Skeletal muscle cell (primary cell): ENCODE results near the gene HCN3.
"Not testable (repeated sequence)": the region's sequence is repeated elsewhere in the genome, so short reads cannot be mapped to it uniquely, and the experiment has no call there.

Source experiments
- DNase-seq: peaks from one replicate; pipeline ENCODE4 v3.0.0-alpha.2; 2010; ENCODE audit warnings: low read depth
- H3K4me3 ChIP-seq: 2 replicates; pipeline ENCODE4 v1.5.1; 2011; ENCODE audit warnings: low read depth, mild to moderate bottlenecking, control low read depth, low read length, moderate library complexity

Gene HCN3

GRCh38 chr1:155277070-155277901 is at the start of gene HCN3:
Gene HCN3 (plus strand): TSS chr1:155277463. CDS start chr1:155277591, 128 bp downstream.
- DNase-seq, result peak; percentile 75
- peak within 1 kb of the TSS; percentile 69 for H3K4me3 ChIP-seq

DNA sequence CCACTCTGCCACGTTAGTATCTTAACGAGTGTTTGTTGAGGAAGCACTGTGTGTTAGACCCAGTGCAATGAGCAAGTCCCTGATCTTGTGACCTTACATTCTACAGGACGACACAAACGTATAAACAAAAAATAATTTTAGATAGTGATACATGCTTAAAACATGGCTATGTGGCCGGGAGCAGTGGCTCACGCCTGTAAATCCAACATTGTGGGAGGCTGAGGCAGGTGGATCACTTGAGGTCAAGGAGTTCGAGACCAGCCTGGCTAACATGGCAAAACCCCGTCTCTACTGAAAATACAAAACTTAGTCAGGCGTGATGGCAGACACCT is 49.2 kb upstream of the HCN3 start:
- no peak for DNase-seq
- H3K4me3 ChIP-seq, result peak overlapping the region; percentile 41

DNA sequence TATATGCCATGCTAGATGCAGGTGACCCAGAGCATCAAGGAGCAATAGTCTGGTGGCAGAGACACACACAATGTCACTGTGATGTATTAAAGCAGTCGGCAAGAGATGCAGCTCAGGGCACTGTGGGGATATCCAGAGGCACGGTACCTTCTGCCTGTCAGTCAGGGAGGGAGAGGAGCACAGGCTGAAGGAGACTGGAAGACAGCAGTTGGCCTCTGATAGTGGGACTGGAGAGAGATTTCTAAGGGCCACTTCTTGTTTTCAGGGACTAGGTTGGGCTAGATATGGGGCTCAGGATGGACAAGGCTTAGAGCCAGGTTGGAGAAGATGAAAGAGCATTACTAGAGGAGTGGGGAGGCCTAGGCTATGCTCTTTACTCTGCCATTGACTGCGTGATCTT is 46.0 kb upstream of the HCN3 start:
- H3K4me3 ChIP-seq, DNase-seq: not testable (repeated sequence)

DNA sequence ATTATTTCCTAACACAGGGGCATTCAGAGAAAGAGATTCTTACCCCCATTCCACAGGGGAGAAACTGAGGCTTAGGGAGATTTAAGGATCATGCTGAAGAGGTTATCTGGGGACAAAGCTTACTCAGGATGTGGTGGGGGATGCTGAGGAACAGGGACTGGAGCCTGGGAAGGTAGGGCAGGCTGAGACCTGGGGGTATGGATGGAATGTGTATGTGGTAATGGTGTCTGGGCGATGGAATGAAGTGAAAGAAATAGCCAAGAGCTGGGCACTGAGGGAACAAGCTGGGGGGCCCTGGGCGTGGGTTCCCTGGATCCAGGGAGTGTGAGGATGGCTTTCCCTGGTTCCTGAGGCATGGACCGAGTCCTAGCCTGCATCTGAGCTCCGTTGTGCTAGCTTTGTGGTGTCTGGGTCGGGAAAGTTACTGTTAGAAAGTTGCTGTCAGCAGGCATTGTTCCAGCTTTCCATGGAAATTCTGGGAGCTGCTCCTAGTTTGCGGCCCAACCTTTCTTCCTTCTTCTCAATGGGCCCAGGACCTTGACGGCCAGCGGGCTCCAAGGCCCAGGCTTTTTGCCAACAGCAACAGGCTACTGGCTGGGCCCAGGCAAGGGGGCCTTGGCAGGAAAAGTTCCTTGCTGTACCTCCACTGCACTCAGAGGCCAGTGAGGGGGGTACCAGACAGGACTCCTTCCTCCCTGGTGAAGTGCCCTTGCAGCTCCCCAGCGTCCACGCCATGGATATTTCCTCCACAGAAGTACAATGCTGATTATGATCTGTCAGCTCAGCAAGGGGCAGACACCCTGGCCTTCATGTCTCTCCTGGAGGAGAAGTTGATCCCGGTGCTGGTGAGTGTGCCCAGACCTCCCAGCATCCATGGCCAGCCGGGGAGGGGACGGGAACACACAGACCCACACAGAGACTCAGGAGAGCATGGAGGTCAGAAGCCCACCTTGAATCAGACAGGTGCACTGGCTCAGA is 45.0 kb upstream of the HCN3 start:
- DNase-seq, H3K4me3 ChIP-seq: not testable (repeated sequence)

- not testable (repeated sequence) for DNase-seq, H3K4me3 ChIP-seq
These were observed 43.8 kb upstream of the HCN3 start for GRCh38 chr1:155233502-155233901.

GRCh38 chr1:155235375-155235774 is 41.9 kb upstream of the HCN3 start:
- not testable (repeated sequence) for H3K4me3 ChIP-seq, DNase-seq

GRCh38 chr1:155236451-155236850 is 40.8 kb upstream of the HCN3 start:
- no peak overlapping the region for H3K4me3 ChIP-seq
- no peak for DNase-seq

DNA sequence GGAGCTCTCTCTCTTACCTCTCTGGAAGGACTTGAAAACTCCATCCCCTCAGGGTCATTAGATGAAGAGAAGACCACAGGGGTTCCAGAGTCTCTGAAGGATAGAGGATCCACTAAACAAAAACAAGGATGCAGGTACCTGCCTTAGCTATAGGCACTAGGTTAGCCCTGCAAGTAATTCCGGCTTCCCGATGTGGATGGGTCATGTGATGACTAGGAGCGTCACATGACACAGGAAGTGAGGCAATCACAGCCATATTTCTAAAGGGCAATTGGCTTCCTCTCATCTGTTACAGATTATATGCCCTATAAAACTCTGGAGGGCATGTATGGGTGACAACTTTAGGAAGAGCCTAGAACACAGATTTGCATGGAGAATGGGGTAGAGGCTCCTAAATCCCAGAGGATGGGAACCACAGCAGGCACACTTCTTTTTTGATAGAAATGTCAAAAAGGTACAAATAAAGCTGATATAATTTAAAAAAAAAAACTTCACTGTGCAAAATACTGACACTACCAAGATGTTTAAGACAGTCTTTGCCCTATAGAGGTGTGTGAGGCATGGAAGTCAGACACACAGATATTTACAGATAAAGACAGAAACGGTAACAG is 36.1 kb upstream of the HCN3 start:
- peak overlapping the region; percentile 48 for H3K4me3 ChIP-seq
- DNase-seq, result peak; percentile 44

DNA sequence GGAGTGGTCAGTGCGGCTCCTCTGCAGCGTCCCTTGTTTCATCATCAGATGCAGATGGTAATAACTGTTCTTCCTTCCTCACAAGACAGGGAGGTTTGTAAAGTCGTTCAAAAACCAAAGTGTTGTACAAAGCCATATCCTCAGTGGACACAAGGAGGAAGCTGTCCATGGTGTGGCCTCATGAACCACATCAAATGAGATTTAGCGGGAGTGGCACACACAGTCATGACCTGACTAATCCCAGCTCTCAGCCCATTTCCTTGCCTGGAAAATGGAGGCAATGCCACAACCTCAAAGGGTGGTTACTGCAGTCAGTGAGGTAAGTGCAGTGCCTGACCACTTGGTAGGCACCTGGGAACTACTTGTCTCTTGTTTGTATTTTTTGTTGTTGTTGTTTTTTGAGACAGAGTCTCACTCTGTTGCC is 35.4 kb upstream of the HCN3 start:
- no peak overlapping the region for H3K4me3 ChIP-seq
- no peak for DNase-seq

GRCh38 chr1:155242805-155243358 is 34.4 kb upstream of the HCN3 start:
- no peak for DNase-seq
- H3K4me3 ChIP-seq, result no peak overlapping the region

DNA sequence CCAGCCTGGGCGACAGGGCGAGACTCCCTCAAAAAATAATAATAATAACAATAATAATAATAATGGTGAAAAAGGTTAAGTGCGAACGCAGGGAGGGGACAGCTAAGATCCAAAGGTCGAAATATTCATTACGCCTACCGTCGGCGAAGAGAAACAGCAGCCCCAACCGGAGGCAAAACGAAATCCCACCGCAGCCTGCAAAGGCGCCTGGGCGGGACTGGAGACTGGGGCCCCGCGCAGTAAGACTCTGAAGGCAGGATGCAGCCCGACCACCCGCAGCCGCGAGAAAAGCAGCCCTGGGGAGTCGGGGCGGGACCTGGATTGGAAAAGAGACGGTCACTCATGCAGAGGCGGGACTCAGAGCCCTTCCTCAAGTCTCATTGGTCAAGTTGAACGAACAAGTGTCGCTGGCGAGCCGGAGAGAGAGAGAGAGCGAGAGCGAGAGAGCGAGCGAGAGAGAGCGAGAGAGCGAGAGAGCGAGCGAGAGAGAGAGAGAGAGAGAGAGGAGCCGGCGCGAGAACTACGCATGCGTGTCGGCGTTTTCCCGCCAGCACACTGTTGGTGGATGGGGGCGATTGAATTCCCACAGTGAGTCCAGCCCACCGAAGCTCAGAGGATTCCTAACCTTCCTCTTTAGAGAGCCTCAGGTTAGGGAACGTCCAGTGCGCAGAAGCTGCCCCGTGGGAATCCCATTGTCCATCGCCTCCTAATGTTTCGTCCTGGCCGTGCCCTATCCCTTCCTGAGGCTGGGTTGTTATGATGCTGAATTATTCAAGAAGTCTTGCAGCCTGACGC is 32.7 kb upstream of the HCN3 start:
- DNase-seq, result peak; percentile 99
- peak overlapping the region; percentile 60 for H3K4me3 ChIP-seq

DNA sequence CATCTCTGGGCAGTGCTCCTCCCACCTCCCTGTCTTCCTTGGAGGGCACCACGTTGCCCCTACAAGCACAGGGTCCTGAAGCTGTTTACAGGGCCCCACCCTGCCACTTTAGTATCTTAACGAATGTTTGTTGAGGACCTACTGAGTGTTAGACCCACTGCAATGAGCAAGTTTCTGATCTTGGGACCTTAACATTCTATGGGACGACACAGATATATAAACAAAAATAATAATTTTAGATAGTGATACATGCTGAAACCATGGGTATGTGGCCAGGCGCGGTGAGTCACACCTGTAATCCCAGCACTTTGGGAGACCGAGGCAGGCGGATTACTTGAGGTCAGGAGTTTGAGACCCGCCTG is 32.1 kb upstream of the HCN3 start:
- H3K4me3 ChIP-seq, result peak overlapping the region; percentile 60
- no peak for DNase-seq

DNA sequence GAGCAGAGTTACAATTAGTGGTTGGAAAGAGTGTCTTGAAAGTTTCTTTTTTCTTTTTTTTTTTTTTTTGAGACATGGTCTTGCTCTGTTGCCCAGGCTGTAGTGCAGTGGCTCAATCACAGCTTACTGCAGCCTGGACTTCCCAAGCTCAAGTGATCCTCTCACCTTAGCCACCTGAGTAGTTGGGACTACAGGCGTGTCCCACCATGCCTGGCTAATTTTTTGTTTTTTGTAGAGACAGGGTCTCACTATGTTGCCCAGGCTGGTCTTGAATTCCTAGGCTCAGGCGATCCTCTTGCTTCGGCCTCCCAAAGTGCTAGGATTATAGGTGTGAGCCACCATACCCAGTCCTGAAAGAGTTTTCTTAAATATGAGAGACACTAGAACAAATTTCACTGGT is 30.5 kb upstream of the HCN3 start:
- DNase-seq, H3K4me3 ChIP-seq: not testable (repeated sequence)

GRCh38 chr1:155247667-155248553 is 29.4 kb upstream of the HCN3 start:
- DNase-seq, result no peak
- H3K4me3 ChIP-seq, result no peak overlapping the region

DNA sequence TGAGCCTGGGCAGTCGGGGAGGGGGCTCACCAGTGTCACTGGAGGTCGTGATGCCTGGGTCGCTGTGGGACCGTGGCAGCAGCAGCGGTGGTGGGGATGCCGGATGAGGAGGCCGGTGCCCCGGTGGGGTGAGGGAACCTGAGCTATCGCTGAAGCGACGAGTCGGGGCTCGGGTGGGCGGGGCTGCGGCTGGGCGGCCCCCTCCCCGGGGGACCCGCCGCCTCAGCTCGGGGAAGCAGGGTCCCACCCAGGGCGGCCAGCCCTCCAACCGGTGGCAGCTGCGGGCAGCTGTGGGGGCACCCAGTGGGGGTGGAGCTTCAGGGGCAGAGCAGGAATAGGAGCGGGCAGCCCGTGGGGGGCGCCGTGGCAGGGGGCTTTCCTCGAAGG is 27.0 kb upstream of the HCN3 start:
- no peak for DNase-seq
- no peak overlapping the region for H3K4me3 ChIP-seq

GRCh38 chr1:155250633-155251449 is 26.4 kb upstream of the HCN3 start:
- H3K4me3 ChIP-seq, result no peak overlapping the region
- DNase-seq, result peak; percentile 51

DNA sequence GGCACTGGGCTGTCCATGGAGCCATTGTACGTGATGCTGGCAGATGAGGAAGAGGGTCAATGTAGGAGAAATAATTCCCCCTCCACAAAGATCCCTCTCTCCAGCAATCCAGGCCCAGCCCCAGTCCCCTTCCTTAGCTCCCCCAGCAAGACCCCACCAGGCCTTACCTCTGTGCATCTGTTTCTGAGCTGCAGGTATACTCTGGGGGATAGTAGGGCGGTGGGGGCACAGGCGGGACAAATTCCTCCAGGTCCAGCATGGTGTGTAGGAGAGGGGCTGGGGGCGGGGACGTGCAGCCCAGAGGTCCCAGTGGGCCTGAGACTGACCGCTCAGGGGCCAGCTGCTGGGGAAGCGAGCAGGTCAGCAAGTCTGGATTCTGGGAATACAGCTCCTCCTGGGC is 25.7 kb upstream of the HCN3 start:
- DNase-seq, result no peak
- H3K4me3 ChIP-seq, result no peak overlapping the region
